OCI-M2 (cell line): ENCODE measurements around the gene ERVK3-1.
A peak's percentile ranks its signal among the peaks of the same experiment; 100 is the strongest.
"Not testable (repeated sequence)": the region's sequence is repeated elsewhere in the genome, so short reads cannot be mapped to it uniquely, and the experiment has no call there.

Experiments
- DNase-seq: peaks from one replicate; lab custom pipeline; 2025; ENCODE audit not compliant: unreplicated experiment; lab: John Stamatoyannopoulos, UW

Gene ERVK3-1

DNA sequence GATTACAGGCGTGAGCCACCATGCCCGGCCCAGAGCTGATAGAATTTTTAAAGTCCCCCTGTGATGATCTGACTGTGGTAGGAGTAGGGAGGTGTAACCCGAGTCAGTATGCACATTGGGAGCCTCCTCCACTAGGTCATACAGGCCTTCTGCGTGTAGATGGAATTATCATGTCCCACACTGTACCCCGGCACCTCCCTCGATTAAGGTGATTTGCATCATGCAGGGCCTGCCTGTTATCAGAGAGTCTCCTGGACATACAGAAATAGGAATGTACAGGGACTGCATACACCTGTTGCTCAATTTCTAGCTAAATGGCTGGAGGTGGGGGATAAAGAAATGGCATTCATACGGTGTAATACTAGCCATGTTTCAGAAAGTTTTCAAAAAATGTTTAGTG is 922 bp upstream of the ERVK3-1 start:
- DNase-seq: no peak

- DNase-seq: no peak
These were observed 471 bp upstream of the ERVK3-1 start for GRCh38 chr19:58304748-58305064.

DNA sequence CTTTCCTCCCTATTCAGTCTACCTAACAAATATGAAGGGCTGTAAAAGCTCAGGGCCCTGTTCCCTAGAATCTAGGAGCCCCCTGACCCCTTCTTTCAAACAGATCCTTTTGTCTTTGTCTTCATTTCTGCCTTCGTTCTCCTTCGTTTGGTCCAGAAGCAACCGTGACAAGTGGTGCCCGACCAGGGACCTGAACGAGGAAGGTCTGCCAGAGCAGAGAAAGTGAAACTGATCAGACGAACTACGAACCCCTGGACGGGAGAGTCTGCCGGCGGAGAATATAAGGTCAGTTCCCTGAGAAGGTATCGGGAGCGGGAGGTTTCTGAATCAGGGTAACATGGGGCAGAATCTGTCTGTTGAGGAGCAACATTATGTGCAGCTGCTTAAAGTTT is 751 bp downstream of the ERVK3-1 start:
- DNase-seq: no peak

DNA sequence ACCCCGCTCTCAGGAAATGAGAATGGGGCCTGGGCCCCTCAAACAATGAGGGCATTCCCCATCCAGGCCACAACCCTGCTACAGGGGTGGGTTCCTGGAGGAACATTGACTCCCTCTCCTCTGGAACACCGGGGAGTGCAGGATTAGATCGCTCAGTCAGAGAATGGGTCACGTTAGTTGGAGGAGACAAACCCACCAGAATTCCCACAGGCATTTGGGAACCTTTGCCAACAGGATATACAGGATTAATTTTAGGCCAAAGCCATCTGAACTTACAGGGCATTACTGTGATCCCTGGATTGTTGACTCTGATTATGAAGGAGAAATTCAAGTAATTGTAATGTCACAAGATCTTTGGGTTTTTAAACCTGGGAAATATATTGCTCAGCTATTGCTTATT is 2.6 kb downstream of the ERVK3-1 start:
- DNase-seq: no peak

DNA sequence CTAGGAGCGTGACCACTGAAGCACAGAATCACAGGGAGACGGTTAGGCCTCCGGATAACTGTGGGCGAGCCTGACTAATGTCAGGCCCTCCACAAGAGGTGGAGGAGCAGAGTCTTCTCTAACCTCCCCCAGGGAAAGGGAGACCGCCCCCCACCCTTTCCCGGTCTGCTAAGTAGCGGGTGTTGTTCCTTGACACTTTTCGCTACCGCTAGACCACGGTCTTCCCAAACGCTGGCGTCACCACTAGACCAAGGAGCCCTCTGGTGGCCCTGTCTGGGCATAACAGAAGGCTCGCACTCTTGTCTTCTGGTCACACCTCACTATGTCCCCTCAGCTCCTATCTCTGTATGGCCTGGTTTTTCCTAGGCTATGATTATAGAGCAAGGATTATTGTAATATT is 5.5 kb downstream of the ERVK3-1 start:
- not testable (repeated sequence) for DNase-seq

DNA sequence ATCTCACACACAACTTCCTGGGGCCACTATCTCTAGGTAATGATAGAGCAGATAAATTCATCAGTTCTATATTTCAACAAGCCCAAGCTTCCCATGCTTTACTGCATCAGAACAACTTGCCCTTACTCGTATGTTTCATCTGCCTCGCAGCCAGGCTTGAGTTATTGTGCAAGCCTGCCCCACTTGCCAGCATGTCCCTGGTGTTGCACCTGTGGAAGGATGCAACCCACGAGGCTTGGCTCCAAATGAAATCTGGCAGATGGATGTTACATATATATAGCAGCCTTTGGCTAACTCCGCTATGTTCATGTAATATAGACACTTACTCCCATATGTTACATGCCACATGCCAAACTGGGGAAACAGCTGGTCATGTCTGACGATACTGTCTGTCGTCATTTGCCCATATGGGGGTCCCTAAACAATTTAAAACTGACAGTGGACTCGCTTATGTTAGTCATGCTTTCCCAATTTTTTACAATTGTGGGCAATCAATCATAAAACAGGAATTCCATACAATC is 6.2 kb downstream of the ERVK3-1 start:
- no peak for DNase-seq

GRCh38 chr19:58315580-58315979 is 10.4 kb downstream of the ERVK3-1 start:
- DNase-seq: no peak

DNA sequence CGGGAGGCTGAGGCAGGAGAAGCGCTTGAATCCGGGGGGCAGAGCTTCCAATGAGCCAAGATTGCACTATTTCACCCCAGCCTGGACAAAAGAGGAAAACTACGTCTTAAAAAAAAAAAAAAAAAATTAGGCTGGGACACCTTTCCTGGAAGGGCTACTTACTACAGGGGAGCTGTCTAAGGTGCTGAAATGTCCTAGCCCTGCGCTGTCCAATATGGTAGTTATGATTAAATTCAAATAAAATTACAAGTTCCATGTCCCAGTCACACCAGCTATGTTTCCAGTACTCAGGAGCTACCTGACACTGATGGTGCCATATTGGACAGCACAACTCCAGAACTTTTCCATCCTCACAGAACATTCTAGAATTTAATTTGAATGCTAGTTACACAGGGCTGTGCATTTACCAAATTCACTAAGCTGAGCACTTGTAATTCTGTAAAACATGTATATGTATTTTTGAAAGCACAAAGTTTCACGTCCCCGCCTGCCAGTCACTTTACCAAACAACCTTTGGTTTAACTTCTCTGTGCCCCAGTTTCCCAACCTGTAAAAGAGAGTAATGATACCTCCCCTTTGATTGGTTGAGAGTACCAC is 12.4 kb downstream of the ERVK3-1 start:
- DNase-seq: no peak

- no peak for DNase-seq
These were observed 13.1 kb downstream of the ERVK3-1 start for GRCh38 chr19:58318297-58318696.

- DNase-seq: no peak
These were observed 14.1 kb downstream of the ERVK3-1 start for GRCh38 chr19:58319241-58319640.

GRCh38 chr19:58325311-58326022 is 20.3 kb downstream of the ERVK3-1 start:
- DNase-seq: no peak

DNA sequence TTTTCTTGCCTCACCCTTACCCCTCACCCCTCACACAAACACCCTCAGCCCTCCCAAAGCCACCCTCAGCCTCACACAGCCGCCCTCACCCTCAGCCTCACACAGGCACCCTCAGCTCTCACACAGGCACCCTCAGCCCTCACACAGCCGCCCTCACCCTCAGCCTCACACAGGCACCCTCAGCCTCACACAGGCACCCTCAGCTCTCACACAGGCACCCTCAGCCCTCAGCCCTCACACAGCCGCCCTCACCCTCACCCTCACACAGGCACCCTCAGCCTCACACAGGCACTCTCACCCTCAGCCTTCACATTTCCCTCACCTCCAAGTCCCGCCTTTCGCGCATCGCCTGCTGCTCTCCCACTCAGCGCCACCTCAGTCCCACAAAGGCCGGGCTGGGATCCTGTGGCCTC is 21.3 kb downstream of the ERVK3-1 start:
- DNase-seq: no peak

GRCh38 chr19:58326914-58327726 is 21.9 kb downstream of the ERVK3-1 start, which contains the start of gene ZSCAN22:
TSS of gene ZSCAN22 (plus strand) at chr19:58326994. CDS start at chr19:58334803, 7,809 bp downstream.
- peak; percentile 98 for DNase-seq

GRCh38 chr19:58328999-58329398 is 23.8 kb downstream of the ERVK3-1 start:
- DNase-seq: peak; percentile 36

- DNase-seq: no peak
These were observed 25.3 kb downstream of the ERVK3-1 start for GRCh38 chr19:58330458-58330857.

GRCh38 chr19:58332697-58333096 is 27.5 kb downstream of the ERVK3-1 start:
- DNase-seq: no peak

DNA sequence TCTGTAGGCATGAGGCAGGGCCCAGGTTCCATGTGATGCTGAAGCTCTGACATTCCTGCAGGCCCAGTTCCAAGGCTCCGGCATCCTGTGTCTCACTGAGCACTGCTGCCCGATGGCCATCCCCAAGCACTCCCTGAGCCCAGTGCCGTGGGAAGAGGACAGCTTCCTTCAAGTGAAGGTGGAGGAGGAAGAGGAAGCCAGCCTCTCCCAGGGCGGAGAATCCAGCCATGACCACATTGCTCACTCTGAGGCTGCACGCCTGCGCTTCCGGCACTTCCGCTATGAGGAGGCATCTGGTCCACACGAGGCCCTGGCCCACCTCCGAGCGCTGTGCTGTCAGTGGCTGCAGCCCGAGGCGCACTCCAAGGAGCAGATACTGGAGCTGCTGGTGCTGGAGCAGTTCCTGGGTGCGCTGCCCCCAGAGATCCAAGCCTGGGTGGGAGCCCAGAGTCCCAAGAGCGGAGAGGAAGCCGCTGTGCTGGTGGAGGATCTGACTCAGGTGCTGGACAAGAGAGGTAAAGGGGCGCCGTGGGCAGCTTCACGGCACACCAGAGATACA is 29.6 kb downstream of the ERVK3-1 start:
- DNase-seq: no peak

GRCh38 chr19:58335630-58336029 is 30.5 kb downstream of the ERVK3-1 start:
- DNase-seq: no peak

- no peak for DNase-seq
These were observed 31.0 kb downstream of the ERVK3-1 start for GRCh38 chr19:58336216-58336615.

- no peak for DNase-seq
These were observed 31.6 kb downstream of the ERVK3-1 start for GRCh38 chr19:58336820-58337219.

DNA sequence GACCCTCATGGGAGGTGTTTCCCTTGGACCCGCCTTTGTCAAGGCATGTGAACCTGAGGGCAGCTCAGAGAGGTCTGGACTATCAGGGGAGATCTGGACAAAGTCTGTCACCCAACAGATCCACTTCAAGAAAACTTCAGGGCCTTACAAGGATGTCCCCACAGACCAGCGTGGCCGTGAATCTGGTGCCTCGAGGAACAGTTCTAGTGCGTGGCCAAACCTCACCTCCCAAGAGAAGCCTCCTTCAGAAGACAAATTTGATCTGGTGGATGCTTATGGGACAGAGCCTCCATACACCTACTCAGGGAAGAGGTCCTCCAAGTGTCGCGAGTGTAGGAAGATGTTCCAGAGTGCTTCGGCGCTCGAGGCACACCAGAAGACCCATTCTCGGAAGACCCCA is 33.2 kb downstream of the ERVK3-1 start:
- DNase-seq: no peak
